OCI-LY7 (cell line): Measurements from ENCODE around the gene TCF23. TPM values are rescaled to one million over a fixed set of nuclear protein-coding genes. Genes with fewer than 3 reads are reported as not detected.

Experiments used
- BruUV-seq: library from RNA; stranded (reverse); fragments of 400-500 nt; replicated peaks from 2 replicates; lab custom pipeline; 2021; lab: Mats Ljungman, UMichigan
- CTCF ChIA-PET: fragments of 300-600 bp; sonication (Branson Sonifier 250); formaldehyde crosslinking; loops from one replicate; lab custom pipeline; 2022; ENCODE audit warnings: antibody characterized with exemption; ENCODE audit not compliant: unreplicated experiment; lab: Charles Lee
- POLR2A ChIA-PET: fragments of 300-600 bp; sonication (Branson Sonifier 250); formaldehyde crosslinking; loops from one replicate; lab custom pipeline; 2022; ENCODE audit warnings: antibody characterized with exemption; lab: Charles Lee
- DNase-seq: peaks from one replicate; pipeline ENCODE4 v3.0.0-alpha.2; 2015; ENCODE audit warnings: low spot score
- H2AFZ ChIP-seq: fragments of 200-600 bp; sonication (generic), shearing (Covaris generic); 2 replicates; pipeline ENCODE4 v1.6.1; 2014; ENCODE audit warnings: mild to moderate bottlenecking, antibody characterized with exemption, low read length, moderate library complexity
- H3K27ac ChIP-seq: fragments of 200-600 bp; sonication (generic); 2 replicates; pipeline ENCODE4 v1.5.1; 2014; ENCODE audit warnings: mixed run types, low read depth, mild to moderate bottlenecking, moderate library complexity, low read length, inconsistent platforms; ENCODE audit not compliant: poor library complexity, severe bottlenecking
- H3K36me3 ChIP-seq: fragments of 200-600 bp; sonication (generic); 2 replicates; pipeline ENCODE4 v1.6.1; 2014; ENCODE audit warnings: mild to moderate bottlenecking, antibody characterized with exemption, low read length, moderate library complexity, mixed read lengths; ENCODE audit not compliant: insufficient read depth
- H3K4me1 ChIP-seq: fragments of 200-600 bp; sonication (generic); 2 replicates; pipeline ENCODE4 v1.5.1; 2014; ENCODE audit warnings: mild to moderate bottlenecking, low read length; ENCODE audit not compliant: insufficient read depth, poor library complexity, severe bottlenecking
- H3K4me2 ChIP-seq: fragments of 200-600 bp; sonication (generic); 2 replicates; pipeline ENCODE4 v1.6.1; 2014; ENCODE audit warnings: mild to moderate bottlenecking, low read length
- H3K4me3 ChIP-seq: fragments of 200-600 bp; sonication (generic); 2 replicates; pipeline ENCODE4 v1.5.1; 2014; ENCODE audit warnings: mild to moderate bottlenecking, low read depth, low read length; ENCODE audit not compliant: poor library complexity, severe bottlenecking
- H3K79me2 ChIP-seq: fragments of 200-600 bp; sonication (generic); 2 replicates; pipeline ENCODE4 v1.6.1; 2016; ENCODE audit warnings: low read depth, mild to moderate bottlenecking, low read length, moderate library complexity, mixed read lengths; ENCODE audit not compliant: insufficient read depth
- H3K9me2 ChIP-seq: fragments of 200-600 bp; sonication (generic); 2 replicates; pipeline ENCODE4 v1.6.1; 2016; ENCODE audit warnings: mild to moderate bottlenecking, low read length, mixed read lengths; ENCODE audit not compliant: insufficient read depth
- H3K9me3 ChIP-seq: fragments of 200-600 bp; sonication (generic); 2 replicates; pipeline ENCODE4 v1.6.1; 2014; ENCODE audit warnings: mild to moderate bottlenecking, mixed run types, low read length, mixed read lengths
- H4K20me1 ChIP-seq: fragments of 200-600 bp; sonication (generic); 2 replicates; pipeline ENCODE4 v1.6.1; 2014; ENCODE audit warnings: mild to moderate bottlenecking, antibody characterized with exemption, low read length, moderate library complexity, mixed read lengths; ENCODE audit not compliant: insufficient read depth
- CTCF ChIP-seq: fragments of 200-600 bp; sonication (generic); conservative IDR thresholded peaks from 2 replicates; pipeline ENCODE4 v1.5.1; 2014; ENCODE audit warnings: mild to moderate bottlenecking, antibody characterized with exemption, low read length, moderate library complexity, mixed read lengths
- EZH2phosphoT487 ChIP-seq: fragments of 200-600 bp; sonication (generic); IDR thresholded peaks from 2 replicates; pipeline ENCODE4 v1.6.1; 2018; ENCODE audit warnings: low read depth, borderline replicate concordance, mild to moderate bottlenecking, mixed run types, antibody characterized with exemption, low read length, moderate library complexity, mixed read lengths
- intact Hi-C: fragments of 100-400 bp; cut with micrococcal nuclease; formaldehyde crosslinking; loops from one replicate; pipeline ENCODE4 v1.10.0; 2022; ENCODE audit not compliant: unreplicated experiment
- total RNA-seq, 2 experiments: library from RNA; depleted of rRNA in 1 of 2; stranded (reverse); fragments of >200 nt in 1 of 2; shearing (Covaris generic) in 1 of 2; gene quantifications; 2 replicates each; pipeline ENCODE4 v1.2.3, GENCODE V29; 2014 to 2022

Gene TCF23
- total RNA-seq, 2 experiments from 2014 or later = 0.25 TPM; not detected in 1

- no TSS peak for BruUV-seq
- no peak for TF ChIP-seq CTCF
- no peak for TF ChIP-seq EZH2phosphoT487
- peak; percentile 67 for DNase-seq
Measured at GRCh38 chr2:27185331-27186026, 36.7 kb downstream of the TCF23 start.

GRCh38 chr2:27186613-27187345, 38.0 kb downstream of the TCF23 start:
- CTCF ChIA-PET = interaction anchor here (1.1 to 1.6 kb wide), 3 partner anchors 11 to 53 kb away, joined by 3 to 6 read pairs (median 4); no protein-coding TSS in a partner anchor
- no TSS peak for BruUV-seq
- POLR2A ChIA-PET = interaction anchor here (0.7 to 3.2 kb wide), 7 partner anchors 11 to 137 kb away, joined by 3 to 24 read pairs (median 6); partner anchors contain the start of gene PREB

More at GRCh38 chr2:27185331-27186026, 36.7 kb downstream of the TCF23 start:
- Histone ChIP-seq H3K4me1 (peaks cover 25% of the 10 kb centered on the region), H3K36me3 (no peaks in the 10 kb centered on the region), H4K20me1 (no peaks in the 10 kb centered on the region), H3K27ac (peak overlapping the region; percentile 6), H3K9me2 (no peaks in the 10 kb centered on the region), H2AFZ (peak overlapping the region; percentile 88), H3K79me2 (no peaks in the 10 kb centered on the region), H3K4me3 (no peak overlapping the region), H3K9me3 (no peaks in the 10 kb centered on the region), H3K4me2 (peak overlapping the region; percentile 43)
- POLR2A ChIA-PET = interaction anchor here (0.5 to 3.2 kb wide), 9 partner anchors 10 to 138 kb away, joined by 3 to 24 read pairs (median 4); partner anchors contain the start of gene PREB
- CTCF ChIA-PET = interaction anchor here (1.1 kb wide), 1 partner anchor 25 kb away, joined by 3 read pairs; no protein-coding TSS in a partner anchor
- intact Hi-C loops = no loop called here

More at GRCh38 chr2:27186613-27187345, 38.0 kb downstream of the TCF23 start:
- no peak overlapping the region for H3K4me3 ChIP-seq
- H3K36me3 ChIP-seq = no peaks in the 10 kb centered on the region
- TF ChIP-seq CTCF (no peak), EZH2phosphoT487 (no peak)
- intact Hi-C loops = no loop called here
- no peaks in the 10 kb centered on the region for H3K9me3 ChIP-seq
- no peak for DNase-seq
- H3K79me2 ChIP-seq = no peaks in the 10 kb centered on the region
- no peak overlapping the region for H3K4me2 ChIP-seq
- no peaks in the 10 kb centered on the region for H3K9me2 ChIP-seq
- H3K27ac ChIP-seq = no peak overlapping the region
- H3K4me1 ChIP-seq = peaks cover 35% of the 10 kb centered on the region
- no peaks in the 10 kb centered on the region for H4K20me1 ChIP-seq
- peak overlapping the region; percentile 24; the same call in 1 of the 2 replicates for H2AFZ ChIP-seq
